Osteoblast (primary cell): ENCODE measurements around the gene PIWIL4. TPM values are rescaled to one million over a fixed set of nuclear protein-coding genes. Genes with fewer than 3 reads are reported as not detected.

Experiments
- DNase-seq: peaks from one replicate; pipeline ENCODE4 v3.0.0; 2011; ENCODE audit warnings: low spot score, mixed read lengths; ENCODE audit not compliant: insufficient read length; ENCODE audit errors: missing footprints
- H2AFZ ChIP-seq: 2 replicates; pipeline ENCODE4 v1.6.0; 2011; ENCODE audit warnings: mild to moderate bottlenecking, low read length
- H3K27ac ChIP-seq: 2 replicates; pipeline ENCODE4 v1.5.1; 2011; ENCODE audit warnings: mild to moderate bottlenecking, low read depth, low read length, moderate library complexity
- H3K27me3 ChIP-seq: 2 replicates; pipeline ENCODE4 v1.6.0; 2012; ENCODE audit warnings: mild to moderate bottlenecking, control low read depth, inconsistent platforms, low read length, moderate library complexity; ENCODE audit not compliant: insufficient read depth
- H3K36me3 ChIP-seq: 2 replicates; pipeline ENCODE4 v1.5.1; 2011; ENCODE audit warnings: mild to moderate bottlenecking, low read length, control low read depth, moderate library complexity; ENCODE audit not compliant: insufficient read depth
- H3K4me1 ChIP-seq: 2 replicates; pipeline ENCODE4 v1.5.1; 2011; ENCODE audit warnings: mild to moderate bottlenecking, low read length, control low read depth, moderate library complexity; ENCODE audit not compliant: insufficient read depth
- H3K4me2 ChIP-seq: 2 replicates; pipeline ENCODE4 v1.6.0; 2011; ENCODE audit warnings: mild to moderate bottlenecking, low read length; ENCODE audit not compliant: insufficient read depth
- H3K4me3 ChIP-seq: fragments of 200-600 bp; sonication (generic); 3 replicates; pipeline ENCODE4 v1.5.1; 2012; ENCODE audit warnings: mild to moderate bottlenecking, low read length, inconsistent platforms; ENCODE audit not compliant: insufficient read depth
- H3K79me2 ChIP-seq: 2 replicates; pipeline ENCODE4 v1.6.0; 2012; ENCODE audit warnings: mild to moderate bottlenecking, low read length, control low read depth, inconsistent platforms; ENCODE audit not compliant: insufficient read depth
- H3K9me3 ChIP-seq: 2 replicates; pipeline ENCODE4 v1.5.1; 2011; ENCODE audit warnings: low read depth, low read length, control low read depth
- H4K20me1 ChIP-seq: 2 replicates; pipeline ENCODE4 v1.6.0; 2012; ENCODE audit warnings: mild to moderate bottlenecking, low read length, control low read depth; ENCODE audit not compliant: insufficient read depth
- CTCF ChIP-seq: IDR thresholded peaks from 2 replicates; pipeline ENCODE4 v1.5.1; 2011; ENCODE audit warnings: mild to moderate bottlenecking, low read depth, low read length, moderate library complexity; ENCODE audit errors: extremely low read depth
- total RNA-seq: library from RNA; depleted of rRNA; stranded (reverse); fragments of >200 nt; gene quantifications from 2 replicates; pipeline ENCODE4 v1.2.3, GENCODE V29; 2012

PIWIL4 gene
- total RNA-seq, 1 donor: 1.8 TPM

GRCh38 chr11:94583866-94584500, 16.8 kb downstream of the PIWIL4 start:
- no peak overlapping the region for H2AFZ ChIP-seq

GRCh38 chr11:94584978-94585377, 17.8 kb downstream of the PIWIL4 start:
- Histone ChIP-seq H3K27ac (no peak overlapping the region), H2AFZ (no peak overlapping the region), H3K4me2 (no peak overlapping the region), H3K4me3 (no peak overlapping the region), H3K4me1 (no peaks in the 10 kb centered on the region), H3K79me2 (no peaks in the 10 kb centered on the region), H3K27me3 (no peaks in the 10 kb centered on the region), H3K36me3 (no peaks in the 10 kb centered on the region), H4K20me1 (no peaks in the 10 kb centered on the region), H3K9me3 (no peaks in the 10 kb centered on the region)
- TF ChIP-seq CTCF: no peak
- no peak for DNase-seq

More at GRCh38 chr11:94583866-94584500, 16.8 kb downstream of the PIWIL4 start:
- Histone ChIP-seq H3K36me3 (no peaks in the 10 kb centered on the region), H3K27me3 (no peaks in the 10 kb centered on the region), H3K4me1 (no peaks in the 10 kb centered on the region), H4K20me1 (no peaks in the 10 kb centered on the region), H3K4me3 (no peak overlapping the region), H3K79me2 (no peaks in the 10 kb centered on the region), H3K4me2 (no peak overlapping the region), H3K9me3 (no peaks in the 10 kb centered on the region), H3K27ac (no peak overlapping the region)
- TF ChIP-seq CTCF: no peak
- no peak for DNase-seq

GRCh38 chr11:94585399-94585798, 18.2 kb downstream of the PIWIL4 start:
- H3K4me1 ChIP-seq: no peaks in the 10 kb centered on the region

GRCh38 chr11:94586546-94586945, 19.4 kb downstream of the PIWIL4 start:
- H3K27me3 ChIP-seq: no peaks in the 10 kb centered on the region
- H3K4me1 ChIP-seq: no peaks in the 10 kb centered on the region
- DNase-seq: no peak
- no peak overlapping the region for H3K4me2 ChIP-seq
- H4K20me1 ChIP-seq: no peaks in the 10 kb centered on the region
- TF ChIP-seq CTCF: no peak
- H3K36me3 ChIP-seq: no peaks in the 10 kb centered on the region
- H2AFZ ChIP-seq: no peak overlapping the region
- H3K9me3 ChIP-seq: no peaks in the 10 kb centered on the region
- H3K4me3 ChIP-seq: no peak overlapping the region
- no peaks in the 10 kb centered on the region for H3K79me2 ChIP-seq
- H3K27ac ChIP-seq: no peak overlapping the region

More at GRCh38 chr11:94585399-94585798, 18.2 kb downstream of the PIWIL4 start:
- H3K36me3 ChIP-seq: no peaks in the 10 kb centered on the region
- no peaks in the 10 kb centered on the region for H3K9me3 ChIP-seq
- no peak overlapping the region for H2AFZ ChIP-seq
- H3K27me3 ChIP-seq: no peaks in the 10 kb centered on the region
- DNase-seq: no peak
- H3K4me2 ChIP-seq: no peak overlapping the region
- H3K79me2 ChIP-seq: no peaks in the 10 kb centered on the region
- no peak for TF ChIP-seq CTCF
- no peak overlapping the region for H3K27ac ChIP-seq
- no peaks in the 10 kb centered on the region for H4K20me1 ChIP-seq
- no peak overlapping the region for H3K4me3 ChIP-seq
